Neutrophil (primary cell): ENCODE results near the gene TCN2.

ENCODE experiments used
- H3K27ac ChIP-seq: fragments of 200-600 bp; sonication (generic); 2 replicates; pipeline ENCODE4 v1.5.1; 2016; ENCODE audit warnings: mild to moderate bottlenecking, moderate library complexity
- H3K27me3 ChIP-seq: fragments of 200-600 bp; sonication (generic); 2 replicates; pipeline ENCODE4 v1.6.0; 2016; ENCODE audit warnings: mild to moderate bottlenecking
- H3K36me3 ChIP-seq: fragments of 200-600 bp; sonication (generic); 2 replicates; pipeline ENCODE4 v1.5.1; 2017
- H3K4me1 ChIP-seq, 2 experiments: fragments of 200-600 bp in 1 of 2; sonication (generic) in 1 of 2; 1 replicate in 1 of 2; 2 replicates in 1 of 2; pipeline versions ENCODE4 v1.5.1 to v1.6.1; 2013 to 2016; ENCODE audit warnings: low read depth in 1 of 2, low read length in 1 of 2, mild to moderate bottlenecking in 1 of 2, moderate library complexity in 1 of 2; ENCODE audit not compliant: control insufficient read depth in 1 of 2, insufficient read depth in 1 of 2
- H3K4me3 ChIP-seq, 2 experiments: fragments of 200-600 bp in 1 of 2; sonication (generic) in 1 of 2; 1 replicate in 1 of 2; 2 replicates in 1 of 2; pipeline ENCODE4 v1.5.1; 2013 to 2016; ENCODE audit warnings: low read depth in 1 of 2, low read length in 1 of 2, mild to moderate bottlenecking in 1 of 2, moderate library complexity in 1 of 2
- H3K9me3 ChIP-seq: fragments of 200-600 bp; sonication (generic); 2 replicates; pipeline ENCODE4 v1.5.1; 2016
- TF ChIP-seq, protein P1 (sequence below): fragments of 200-600 bp; sonication (generic); IDR thresholded peaks from 2 replicates; pipeline ENCODE4 v1.5.1; 2016; ENCODE audit warnings: antibody characterized with exemption

The TCN2 gene

DNA sequence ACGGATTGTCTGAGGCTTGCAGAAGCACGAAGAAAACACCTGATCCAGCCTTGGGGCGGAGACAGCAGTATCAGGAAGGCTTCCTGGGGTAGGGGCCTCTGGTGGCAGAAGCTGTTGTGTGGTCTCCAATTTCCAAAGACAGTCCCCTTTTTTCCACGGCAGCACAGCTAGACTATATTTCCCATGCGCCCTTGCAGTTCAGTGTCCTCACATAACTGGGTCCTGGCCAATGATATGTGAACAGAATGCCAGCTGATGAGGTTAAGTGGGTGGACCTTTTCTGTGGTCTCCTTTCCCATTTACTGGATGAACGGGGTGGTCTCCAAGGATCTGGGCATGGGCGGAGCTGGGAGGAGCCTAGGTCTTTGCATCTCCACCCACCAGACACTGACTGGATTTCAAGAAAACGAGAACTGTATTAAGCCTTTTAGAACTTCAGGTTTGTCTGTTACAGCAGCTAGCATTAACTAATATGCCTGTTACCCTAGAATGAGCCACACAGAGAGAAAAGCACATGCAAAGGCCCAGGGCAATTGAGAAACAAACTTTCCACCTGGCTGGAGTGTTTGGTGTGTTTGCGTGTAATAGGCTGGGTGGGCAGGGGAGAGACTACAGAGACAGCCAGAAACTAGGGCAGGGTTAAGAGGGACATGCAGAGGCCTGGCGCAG lies 38.7 kb upstream of the TCN2 start:
- no peak overlapping the region for H3K27ac ChIP-seq
- no peaks in the 10 kb centered on the region for H3K36me3 ChIP-seq
- peaks cover 22% of the 10 kb centered on the region for H3K27me3 ChIP-seq
- TF ChIP-seq, protein P1, sequence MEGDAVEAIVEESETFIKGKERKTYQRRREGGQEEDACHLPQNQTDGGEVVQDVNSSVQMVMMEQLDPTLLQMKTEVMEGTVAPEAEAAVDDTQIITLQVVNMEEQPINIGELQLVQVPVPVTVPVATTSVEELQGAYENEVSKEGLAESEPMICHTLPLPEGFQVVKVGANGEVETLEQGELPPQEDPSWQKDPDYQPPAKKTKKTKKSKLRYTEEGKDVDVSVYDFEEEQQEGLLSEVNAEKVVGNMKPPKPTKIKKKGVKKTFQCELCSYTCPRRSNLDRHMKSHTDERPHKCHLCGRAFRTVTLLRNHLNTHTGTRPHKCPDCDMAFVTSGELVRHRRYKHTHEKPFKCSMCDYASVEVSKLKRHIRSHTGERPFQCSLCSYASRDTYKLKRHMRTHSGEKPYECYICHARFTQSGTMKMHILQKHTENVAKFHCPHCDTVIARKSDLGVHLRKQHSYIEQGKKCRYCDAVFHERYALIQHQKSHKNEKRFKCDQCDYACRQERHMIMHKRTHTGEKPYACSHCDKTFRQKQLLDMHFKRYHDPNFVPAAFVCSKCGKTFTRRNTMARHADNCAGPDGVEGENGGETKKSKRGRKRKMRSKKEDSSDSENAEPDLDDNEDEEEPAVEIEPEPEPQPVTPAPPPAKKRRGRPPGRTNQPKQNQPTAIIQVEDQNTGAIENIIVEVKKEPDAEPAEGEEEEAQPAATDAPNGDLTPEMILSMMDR: no peak
- H3K9me3 ChIP-seq: no peaks in the 10 kb centered on the region
- no peak overlapping the region for H3K4me3 ChIP-seq
- H3K4me1 ChIP-seq: no peaks in the 10 kb centered on the region

DNA sequence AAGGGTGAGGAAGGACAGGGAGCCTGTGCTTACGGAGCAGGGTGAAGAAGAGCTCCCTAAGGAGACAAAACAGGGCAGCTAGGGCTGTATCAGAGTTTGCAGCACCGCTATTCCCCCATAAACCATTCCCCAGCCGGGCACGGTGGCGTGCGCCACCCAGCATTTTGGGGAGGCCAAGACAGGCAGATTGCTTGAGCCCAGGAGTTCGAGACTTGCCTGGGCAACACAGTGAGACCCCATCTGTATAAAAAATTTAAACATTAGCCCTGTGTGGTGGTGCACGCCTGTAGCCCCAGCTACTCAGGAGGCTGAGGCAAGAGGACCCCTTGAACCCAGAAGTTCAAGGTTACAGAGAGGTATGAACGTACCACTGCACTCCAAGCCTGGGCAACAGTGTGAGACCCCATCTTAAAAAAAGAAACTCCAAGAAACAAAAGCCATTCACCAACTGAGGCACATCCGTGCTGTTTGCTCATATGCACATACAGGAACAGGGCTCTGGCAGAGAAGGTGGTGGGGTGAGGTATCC lies 37.2 kb upstream of the TCN2 start:
- Histone ChIP-seq H3K4me1 (no peaks in the 10 kb centered on the region), H3K36me3 (no peaks in the 10 kb centered on the region), H3K9me3 (no peaks in the 10 kb centered on the region), H3K27ac (no peak overlapping the region), H3K4me3 (no peak overlapping the region), H3K27me3 (peaks cover 36% of the 10 kb centered on the region)
- TF ChIP-seq, protein P1: no peak

DNA sequence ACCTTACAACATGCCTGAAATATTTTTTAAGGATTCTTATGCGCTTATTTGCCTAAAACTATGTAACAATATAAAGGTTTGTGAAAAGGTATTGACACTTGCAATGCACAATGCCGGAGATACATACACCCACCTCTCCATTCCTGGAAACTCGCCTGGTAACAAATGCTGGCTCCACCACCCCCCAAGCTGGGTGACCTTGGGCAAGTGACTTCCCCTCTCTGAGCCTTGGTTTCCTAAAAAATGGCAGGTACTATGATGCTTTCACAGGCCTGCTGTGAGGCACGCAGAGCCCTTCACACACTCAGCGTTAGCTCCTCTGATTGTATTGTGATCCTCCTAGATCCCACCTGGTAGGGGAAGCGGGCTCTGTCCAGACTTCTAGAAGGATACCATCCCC lies 34.8 kb upstream of the TCN2 start:
- H3K4me1 ChIP-seq: no peaks in the 10 kb centered on the region
- H3K27ac ChIP-seq: no peak overlapping the region
- H3K4me3 ChIP-seq: no peak overlapping the region
- H3K9me3 ChIP-seq: no peaks in the 10 kb centered on the region
- H3K27me3 ChIP-seq: peaks cover 43% of the 10 kb centered on the region
- H3K36me3 ChIP-seq: peaks cover 20% of the 10 kb centered on the region
- TF ChIP-seq, protein P1: no peak

DNA sequence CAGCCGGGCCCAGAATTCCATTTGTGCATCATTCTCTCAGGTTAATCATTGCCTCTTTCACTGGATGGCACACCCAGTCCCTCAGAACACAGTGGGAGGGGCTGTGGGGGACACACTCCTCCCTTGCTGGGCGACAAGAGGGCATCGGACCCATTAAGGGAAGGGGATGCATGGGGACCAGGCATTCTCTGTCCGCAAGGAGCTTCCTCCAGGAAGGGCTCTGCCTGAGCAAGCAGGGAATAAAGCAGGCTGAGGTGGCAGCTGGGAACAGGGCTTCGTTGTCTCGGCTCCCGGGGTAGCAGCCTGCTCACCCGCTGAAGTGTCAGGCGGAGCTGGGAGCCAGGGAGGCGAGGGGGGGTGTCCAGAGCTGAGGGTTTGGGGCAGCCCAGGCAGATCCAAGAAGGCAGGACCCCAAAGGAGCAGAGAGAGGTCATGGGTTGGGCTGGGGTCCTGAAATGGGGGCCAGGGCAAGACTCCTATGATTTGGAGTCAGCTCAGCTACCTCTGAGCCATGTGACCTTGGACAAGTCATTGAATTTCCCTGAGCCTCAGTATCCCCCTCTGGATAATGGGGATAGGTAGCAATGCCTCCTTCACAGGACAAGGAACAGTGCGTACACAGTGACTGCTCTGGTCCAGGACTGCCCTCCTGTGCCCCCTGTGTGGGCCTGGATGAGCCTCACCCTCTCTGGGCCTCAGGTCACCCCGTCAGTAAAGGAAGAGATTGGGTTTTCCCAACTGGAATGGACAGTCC lies 34.0 kb upstream of the TCN2 start:
- H3K27ac ChIP-seq: no peak overlapping the region
- no peak overlapping the region for H3K4me3 ChIP-seq
- H3K9me3 ChIP-seq: no peaks in the 10 kb centered on the region
- H3K27me3 ChIP-seq: peaks cover 43% of the 10 kb centered on the region
- no peaks in the 10 kb centered on the region for H3K4me1 ChIP-seq
- peaks cover 28% of the 10 kb centered on the region for H3K36me3 ChIP-seq
- TF ChIP-seq, protein P1: no peak

DNA sequence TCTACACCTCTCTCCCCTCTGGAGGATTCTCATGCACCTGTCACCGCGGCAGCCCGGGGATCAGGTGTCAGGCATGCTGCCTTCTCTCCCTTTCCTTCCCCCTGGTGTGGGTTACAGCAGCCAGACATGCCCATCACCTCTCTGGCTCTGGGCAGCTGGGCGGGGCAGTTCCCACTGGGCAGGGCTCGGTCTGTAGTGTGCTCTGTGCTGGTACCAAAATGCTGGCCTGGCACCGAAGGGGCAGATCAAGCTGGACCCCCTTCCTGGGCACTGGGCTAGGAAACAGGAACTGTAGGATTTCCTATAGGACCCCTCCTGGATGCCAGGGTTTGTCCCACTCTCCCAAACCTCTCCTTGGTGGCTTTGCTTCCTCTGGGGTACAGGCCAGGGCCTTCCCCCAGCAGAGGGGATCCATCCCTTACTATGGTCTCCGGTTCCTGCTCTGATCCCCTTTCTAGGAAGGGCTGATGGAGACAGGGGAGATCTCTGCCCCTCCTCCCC lies 33.3 kb upstream of the TCN2 start:
- TF ChIP-seq, protein P1: no peak
- Histone ChIP-seq H3K4me3 (no peak overlapping the region), H3K27me3 (peaks cover 43% of the 10 kb centered on the region), H3K4me1 (no peaks in the 10 kb centered on the region), H3K27ac (no peak overlapping the region), H3K9me3 (no peaks in the 10 kb centered on the region), H3K36me3 (peaks cover 34% of the 10 kb centered on the region)
